HS-5 (cell line): ENCODE data around the gene PGR.

ENCODE experiments used
- DNase-seq: peaks from one replicate; pipeline ENCODE4 v3.0.0-alpha.2; 2012; ENCODE audit warnings: low read depth

The PGR gene

GRCh38 chr11:101009690-101010055 lies 119.9 kb downstream of the PGR start:
- DNase-seq: no peak

DNA sequence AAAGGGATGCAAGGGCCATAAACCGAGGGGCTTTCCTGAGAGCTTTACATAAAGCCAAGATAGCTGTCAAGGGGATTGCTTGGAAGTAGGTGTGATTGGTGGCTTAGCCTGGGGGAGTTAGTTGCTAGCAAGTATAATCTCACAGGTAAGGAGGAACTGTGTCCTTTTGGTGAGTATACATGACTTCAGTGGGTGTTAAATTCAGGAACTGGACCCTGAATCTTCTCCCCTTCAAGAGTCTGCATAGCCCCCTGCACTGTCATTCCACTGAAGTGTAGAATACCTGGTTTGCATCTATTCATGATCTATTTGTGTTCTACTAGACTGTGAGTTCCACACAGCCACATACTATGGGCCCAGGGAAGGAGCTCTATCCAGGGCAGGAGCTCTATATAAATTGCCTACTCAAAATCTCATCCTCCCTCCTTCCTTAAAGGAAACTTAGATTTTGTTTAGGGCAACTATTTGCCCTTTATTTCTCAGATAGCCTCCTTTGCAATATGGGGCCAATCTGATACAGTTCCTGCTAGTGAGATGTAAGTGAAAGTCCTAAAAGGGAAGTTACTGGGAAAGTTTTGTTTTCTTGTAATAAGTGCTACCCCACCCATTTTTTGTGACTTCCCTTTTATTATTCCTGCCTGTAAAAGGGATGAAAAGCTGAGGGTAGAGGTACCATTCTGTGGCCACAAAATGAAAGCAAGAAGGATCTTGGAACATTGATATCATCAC lies 120.5 kb downstream of the PGR start:
- DNase-seq: no peak

DNA sequence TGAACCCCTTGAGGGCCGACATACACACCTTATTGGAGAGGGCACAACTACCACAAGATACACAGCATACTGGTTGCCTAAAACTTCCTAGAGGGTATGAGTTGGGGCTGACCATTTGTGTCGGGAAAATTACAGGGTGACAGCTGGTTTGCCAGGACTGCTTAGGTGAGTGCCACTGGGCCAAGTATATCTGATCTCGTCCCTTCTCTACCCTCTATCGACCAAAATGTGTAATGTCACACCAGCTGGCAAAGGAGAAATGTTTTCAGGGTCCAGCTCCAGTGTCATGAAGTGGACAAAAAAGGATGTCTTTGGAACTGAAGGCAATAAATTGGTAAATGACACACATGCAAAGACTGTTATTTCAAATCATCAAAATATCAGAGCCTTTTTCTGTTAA lies 126.1 kb downstream of the PGR start:
- DNase-seq: no peak

DNA sequence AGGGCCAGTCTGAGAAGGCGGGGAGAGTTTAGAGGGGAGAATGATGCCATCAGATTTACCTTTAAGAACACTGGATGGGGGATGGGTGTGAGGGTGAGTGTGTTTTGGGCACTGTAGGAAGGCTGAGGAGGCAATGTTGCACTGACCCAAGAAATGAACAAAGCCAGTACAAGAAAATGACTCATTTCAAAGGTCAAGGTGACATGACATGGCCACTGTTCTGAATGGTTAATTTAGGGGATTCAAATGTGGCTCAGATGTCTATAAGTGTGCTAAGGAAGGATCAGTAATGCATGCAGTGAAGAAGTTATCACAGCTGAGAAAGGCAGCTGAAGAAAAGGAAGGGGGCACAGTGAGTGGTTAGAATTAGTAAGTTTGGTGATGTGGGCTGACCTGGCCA lies 129.9 kb downstream of the PGR start:
- no peak for DNase-seq

- DNase-seq: no peak
Observed at GRCh38 chr11:100994966-100995365, 134.6 kb downstream of the PGR start.

- DNase-seq: no peak
Observed at GRCh38 chr11:100991541-100991940, 138.1 kb downstream of the PGR start.

DNA sequence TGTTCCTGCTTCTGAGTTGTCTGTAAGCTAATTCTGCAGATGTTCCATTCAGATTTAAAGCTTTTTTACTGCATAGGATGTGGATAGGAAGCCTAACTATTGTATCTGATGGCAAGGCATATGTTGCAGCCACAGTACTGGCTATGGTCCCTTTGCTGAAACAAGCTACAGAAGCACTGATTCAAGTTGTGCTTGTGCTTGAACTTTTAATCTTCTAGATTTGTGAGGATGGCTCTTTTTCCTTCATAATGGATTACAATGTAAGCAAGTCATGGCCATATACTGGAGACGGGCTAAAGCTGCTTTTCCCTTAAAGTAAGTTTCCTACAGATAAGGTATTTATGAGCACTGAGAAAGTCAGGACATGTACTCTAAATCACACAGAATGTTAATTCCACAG lies 138.7 kb downstream of the PGR start:
- no peak for DNase-seq

GRCh38 chr11:100984668-100985067 lies 144.9 kb downstream of the PGR start:
- DNase-seq: no peak

DNA sequence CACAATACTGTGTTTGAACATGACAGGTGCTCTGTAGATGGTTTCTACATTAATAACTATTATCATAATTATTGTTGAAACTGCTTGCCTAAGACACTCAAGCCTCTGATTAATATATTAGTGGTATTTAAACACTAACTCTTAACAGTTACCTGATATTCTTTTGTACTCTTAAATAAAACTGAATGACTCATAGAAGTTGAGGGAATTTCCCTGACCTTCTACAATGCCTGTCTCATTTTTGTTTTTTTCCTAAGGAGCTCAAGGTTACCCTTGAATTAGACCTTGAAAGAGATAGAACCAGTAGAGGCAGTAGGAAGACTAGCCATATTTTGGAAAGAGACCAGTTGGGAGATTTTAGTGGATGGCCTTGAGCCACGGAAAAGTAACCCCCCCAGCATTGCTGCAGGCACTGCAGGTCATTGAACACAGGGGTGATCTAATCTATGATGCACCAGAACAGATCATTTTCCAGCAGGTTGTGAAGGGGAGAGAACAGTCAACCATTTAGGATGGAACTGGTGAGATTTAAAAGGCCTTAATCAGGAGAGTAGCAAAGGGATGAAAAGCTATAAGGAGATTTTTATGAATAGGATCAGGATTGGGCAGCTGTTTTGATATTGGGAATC lies 148.3 kb downstream of the PGR start:
- no peak for DNase-seq

DNA sequence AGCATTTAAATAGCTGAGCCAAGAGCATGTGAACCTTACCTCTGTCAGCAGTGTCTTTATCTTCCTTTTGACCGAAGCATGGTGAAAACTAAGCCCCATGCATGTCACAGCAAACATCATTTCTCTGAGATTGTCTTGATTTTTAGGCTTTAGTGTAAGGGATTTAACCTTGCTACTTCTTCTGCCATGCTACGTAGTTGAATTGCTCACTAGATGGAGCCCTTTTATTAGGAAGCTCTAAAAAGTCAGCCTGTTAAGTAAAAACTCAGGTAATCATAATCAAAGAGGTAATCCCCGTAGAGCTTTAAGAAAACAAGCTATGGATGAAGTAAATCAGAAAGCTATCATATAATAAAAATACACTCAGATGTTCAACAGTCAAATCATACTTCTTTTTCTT lies 149.5 kb downstream of the PGR start:
- DNase-seq: peak; percentile 22
